ENCODE results near the gene HMX3. TPM values are rescaled to one million over a fixed set of nuclear protein-coding genes. Genes with fewer than 3 reads are reported as not detected.

The HMX3 gene
- total RNA-seq, 1 experiment from 2014 or later: not detected

DNA sequence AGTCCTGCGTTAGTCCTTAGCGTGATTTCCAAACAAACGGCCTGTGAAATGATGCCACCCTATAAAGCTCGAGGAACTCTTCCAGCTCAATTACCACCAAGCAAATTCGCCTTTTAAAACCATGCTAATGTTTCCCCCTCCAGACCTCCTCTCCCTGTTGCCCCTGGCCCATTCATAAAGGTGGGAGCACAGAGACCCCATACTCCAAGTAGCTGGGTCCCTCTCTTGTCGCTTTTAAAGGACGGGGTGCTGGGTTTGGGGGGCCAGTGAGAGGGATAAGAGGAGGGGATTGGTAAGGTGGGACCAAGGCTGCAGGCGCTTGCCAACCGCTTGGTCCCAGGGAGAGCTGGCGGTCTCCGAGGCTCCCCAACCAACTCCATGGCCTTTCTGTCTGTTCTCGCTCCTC is 13.4 kb downstream of the HMX3 start:
- H3K4me3 Mint-ChIP-seq (ENCODE audit: unreplicated experiment): no peak overlapping the region
- CTCF ChIA-PET: interaction anchor here (1.1 kb wide), 1 partner anchor 409 kb away, joined by 3 read pairs; no protein-coding TSS in a partner anchor
- POLR2A ChIA-PET: no interaction called here
- H3K4me1 Mint-ChIP-seq (ENCODE audit: insufficient read depth, unreplicated experiment): peaks cover 12% of the 10 kb centered on the region
- H3K27ac Mint-ChIP-seq (ENCODE audit: low read depth, unreplicated experiment): no peak overlapping the region
- H3K36me3 Mint-ChIP-seq (ENCODE audit: insufficient read depth, unreplicated experiment): no peaks in the 10 kb centered on the region
- intact Hi-C loops (cut with micrococcal nuclease): no loop called here
- TF ChIP-seq CTCF (IDR thresholded peaks at IDR 0.05; ENCODE audit: unreplicated experiment): no peak
- BruUV-seq (replicated peaks): no TSS peak
- H3K27me3 Mint-ChIP-seq (ENCODE audit: insufficient read depth, unreplicated experiment): peaks cover 11% of the 10 kb centered on the region
- DNase-seq (ENCODE audit: unreplicated experiment): no peak
- H3K9me3 Mint-ChIP-seq (ENCODE audit: unreplicated experiment): no peaks in the 10 kb centered on the region

- H3K27ac Mint-ChIP-seq (ENCODE audit: low read depth, unreplicated experiment): no peak overlapping the region
- TF ChIP-seq CTCF (IDR thresholded peaks at IDR 0.05; ENCODE audit: unreplicated experiment): no peak
- peaks cover 12% of the 10 kb centered on the region for H3K4me1 Mint-ChIP-seq (ENCODE audit: insufficient read depth, unreplicated experiment)
- CTCF ChIA-PET: interaction anchor here (0.6 kb wide), 1 partner anchor 16 kb away, joined by 3 read pairs; no protein-coding TSS in a partner anchor
- no TSS peak for BruUV-seq (replicated peaks)
- H3K36me3 Mint-ChIP-seq (ENCODE audit: insufficient read depth, unreplicated experiment): no peaks in the 10 kb centered on the region
- H3K9me3 Mint-ChIP-seq (ENCODE audit: unreplicated experiment): no peaks in the 10 kb centered on the region
- H3K4me3 Mint-ChIP-seq (ENCODE audit: unreplicated experiment): no peak overlapping the region
- DNase-seq (ENCODE audit: unreplicated experiment): no peak
- intact Hi-C loops (cut with micrococcal nuclease): loop anchor here (10.0 kb wide), 1 partner anchor 135 kb away; no protein-coding TSS in a partner anchor
- POLR2A ChIA-PET: interaction anchor here (0.9 kb wide), 1 partner anchor 67 kb away, joined by 3 read pairs; no protein-coding TSS in a partner anchor
- H3K27me3 Mint-ChIP-seq (ENCODE audit: insufficient read depth, unreplicated experiment): peaks cover 11% of the 10 kb centered on the region
Measured at GRCh38 chr10:123149568-123150270, 13.9 kb downstream of the HMX3 start.

- CTCF ChIA-PET: interaction anchor here (0.6 kb wide), 1 partner anchor 17 kb away, joined by 3 read pairs; no protein-coding TSS in a partner anchor
- intact Hi-C loops (cut with micrococcal nuclease): loop anchor here (10.0 kb wide), 1 partner anchor 134 kb away; no protein-coding TSS in a partner anchor
- no peak for TF ChIP-seq CTCF (IDR thresholded peaks at IDR 0.05; ENCODE audit: unreplicated experiment)
- Mint-ChIP-seq H3K27me3 (ENCODE audit: insufficient read depth, unreplicated experiment) (peaks cover 11% of the 10 kb centered on the region), H3K4me3 (ENCODE audit: unreplicated experiment) (no peak overlapping the region), H3K36me3 (ENCODE audit: insufficient read depth, unreplicated experiment) (no peaks in the 10 kb centered on the region), H3K4me1 (ENCODE audit: insufficient read depth, unreplicated experiment) (peaks cover 8% of the 10 kb centered on the region), H3K27ac (ENCODE audit: low read depth, unreplicated experiment) (no peak overlapping the region), H3K9me3 (ENCODE audit: unreplicated experiment) (no peaks in the 10 kb centered on the region)
- POLR2A ChIA-PET: interaction anchor here (0.9 kb wide), 1 partner anchor 67 kb away, joined by 3 read pairs; no protein-coding TSS in a partner anchor
- no peak for DNase-seq (ENCODE audit: unreplicated experiment)
- no TSS peak for BruUV-seq (replicated peaks)
Measured at GRCh38 chr10:123150271-123150985, 14.7 kb downstream of the HMX3 start.

All from MCF 10A (cell line).